Kidney epithelial cell (primary cell): Measurements from ENCODE around the gene LPCAT2. TPM values are rescaled to one million over a fixed set of nuclear protein-coding genes. Genes with fewer than 3 reads are reported as not detected.

Experiments used
- DNase-seq: peaks from one replicate; pipeline ENCODE4 v3.0.0-alpha.2; 2010; ENCODE audit warnings: low read depth
- H3K27me3 ChIP-seq: 2 replicates; pipeline ENCODE4 v1.6.0; 2011; ENCODE audit warnings: low read length; ENCODE audit not compliant: control insufficient read depth, insufficient read depth
- H3K36me3 ChIP-seq: 2 replicates; pipeline ENCODE4 v1.5.1; 2011; ENCODE audit warnings: low read length; ENCODE audit not compliant: control insufficient read depth, insufficient read depth
- H3K4me3 ChIP-seq: 2 replicates; pipeline ENCODE4 v1.5.1; 2011; ENCODE audit warnings: low read depth, mild to moderate bottlenecking, control low read depth, low read length
- total RNA-seq: library from RNA; depleted of rRNA; stranded (reverse); fragments of >200 nt; gene quantifications from 2 replicates; pipeline ENCODE4 v1.2.3, GENCODE V29; 2015
- TF ChIP-seq, protein P1 (sequence below): IDR thresholded peaks from 2 replicates; pipeline ENCODE4 v1.5.1; 2011; ENCODE audit warnings: mild to moderate bottlenecking, moderate library complexity, low read length, control low read depth, inconsistent platforms; ENCODE audit not compliant: insufficient read depth, poor library complexity, severe bottlenecking

LPCAT2 gene
- total RNA-seq, 1 donor from 2014 or later = 4.2 TPM

- DNase-seq = no peak
- no peaks in the 10 kb centered on the region for H3K36me3 ChIP-seq
- TF ChIP-seq, protein P1, sequence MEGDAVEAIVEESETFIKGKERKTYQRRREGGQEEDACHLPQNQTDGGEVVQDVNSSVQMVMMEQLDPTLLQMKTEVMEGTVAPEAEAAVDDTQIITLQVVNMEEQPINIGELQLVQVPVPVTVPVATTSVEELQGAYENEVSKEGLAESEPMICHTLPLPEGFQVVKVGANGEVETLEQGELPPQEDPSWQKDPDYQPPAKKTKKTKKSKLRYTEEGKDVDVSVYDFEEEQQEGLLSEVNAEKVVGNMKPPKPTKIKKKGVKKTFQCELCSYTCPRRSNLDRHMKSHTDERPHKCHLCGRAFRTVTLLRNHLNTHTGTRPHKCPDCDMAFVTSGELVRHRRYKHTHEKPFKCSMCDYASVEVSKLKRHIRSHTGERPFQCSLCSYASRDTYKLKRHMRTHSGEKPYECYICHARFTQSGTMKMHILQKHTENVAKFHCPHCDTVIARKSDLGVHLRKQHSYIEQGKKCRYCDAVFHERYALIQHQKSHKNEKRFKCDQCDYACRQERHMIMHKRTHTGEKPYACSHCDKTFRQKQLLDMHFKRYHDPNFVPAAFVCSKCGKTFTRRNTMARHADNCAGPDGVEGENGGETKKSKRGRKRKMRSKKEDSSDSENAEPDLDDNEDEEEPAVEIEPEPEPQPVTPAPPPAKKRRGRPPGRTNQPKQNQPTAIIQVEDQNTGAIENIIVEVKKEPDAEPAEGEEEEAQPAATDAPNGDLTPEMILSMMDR = no peak
- H3K4me3 ChIP-seq = no peak overlapping the region
- no peaks in the 10 kb centered on the region for H3K27me3 ChIP-seq
Measured at GRCh38 chr16:55492756-55493380, 16.0 kb upstream of the LPCAT2 start.

DNA sequence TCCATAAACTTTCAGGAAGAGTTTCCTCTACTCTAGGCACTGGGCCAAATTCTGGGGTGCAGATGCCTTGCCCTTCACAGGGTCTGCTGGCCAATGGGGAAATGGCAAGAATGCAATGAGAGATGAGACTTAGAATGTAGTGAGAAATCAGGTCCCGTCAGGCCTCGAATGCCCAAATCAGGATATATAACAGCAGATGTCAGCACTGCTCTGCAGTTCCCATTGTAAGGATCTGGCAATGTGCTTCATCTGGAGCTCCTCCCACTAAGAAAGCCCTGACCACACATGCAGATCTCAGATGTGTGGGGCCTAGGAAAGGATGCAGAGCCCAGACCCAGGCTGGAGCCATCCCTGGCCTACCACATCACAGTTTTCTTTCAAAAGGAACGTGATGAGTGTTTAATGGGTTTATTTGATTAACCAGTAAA lies 13.9 kb upstream of the LPCAT2 start:
- no peaks in the 10 kb centered on the region for H3K36me3 ChIP-seq
- H3K4me3 ChIP-seq = no peak overlapping the region
- no peak for DNase-seq
- TF ChIP-seq, protein P1 = peak; percentile 17
- H3K27me3 ChIP-seq = no peaks in the 10 kb centered on the region

DNA sequence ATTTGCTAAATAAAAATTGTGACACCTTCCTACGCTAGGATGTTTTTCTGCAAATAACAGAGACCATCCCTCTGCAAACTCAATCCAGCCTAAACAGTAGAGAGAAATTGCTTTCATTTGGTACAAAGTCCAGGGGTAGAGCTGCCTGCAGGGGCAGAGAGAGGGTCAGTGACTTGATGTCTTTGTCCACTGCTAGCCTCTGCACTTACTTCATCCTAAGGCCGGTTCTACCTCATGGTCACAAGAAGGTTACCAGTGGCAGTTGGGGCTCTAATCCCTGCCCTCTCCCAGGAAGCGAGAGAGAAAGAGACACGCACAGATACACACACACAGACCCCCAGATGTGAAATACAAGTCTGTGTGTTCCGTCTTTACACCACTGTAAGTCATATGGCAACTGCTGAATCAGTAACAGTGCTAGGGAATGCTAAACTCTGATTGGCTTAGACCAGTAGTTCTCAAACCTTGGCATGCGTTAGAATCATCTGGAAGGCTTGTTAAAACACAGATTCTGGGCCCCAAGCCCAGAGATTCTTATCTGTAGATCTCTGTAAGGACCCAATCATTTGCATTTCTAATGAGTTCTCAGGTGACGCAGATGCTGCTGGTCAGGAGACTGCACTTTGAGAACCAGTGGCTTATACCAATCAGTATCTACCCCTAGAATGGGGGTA lies 13.1 kb upstream of the LPCAT2 start:
- DNase-seq = no peak
- TF ChIP-seq, protein P1 = no peak
- H3K27me3 ChIP-seq = no peaks in the 10 kb centered on the region
- no peaks in the 10 kb centered on the region for H3K36me3 ChIP-seq
- H3K4me3 ChIP-seq = no peak overlapping the region

DNA sequence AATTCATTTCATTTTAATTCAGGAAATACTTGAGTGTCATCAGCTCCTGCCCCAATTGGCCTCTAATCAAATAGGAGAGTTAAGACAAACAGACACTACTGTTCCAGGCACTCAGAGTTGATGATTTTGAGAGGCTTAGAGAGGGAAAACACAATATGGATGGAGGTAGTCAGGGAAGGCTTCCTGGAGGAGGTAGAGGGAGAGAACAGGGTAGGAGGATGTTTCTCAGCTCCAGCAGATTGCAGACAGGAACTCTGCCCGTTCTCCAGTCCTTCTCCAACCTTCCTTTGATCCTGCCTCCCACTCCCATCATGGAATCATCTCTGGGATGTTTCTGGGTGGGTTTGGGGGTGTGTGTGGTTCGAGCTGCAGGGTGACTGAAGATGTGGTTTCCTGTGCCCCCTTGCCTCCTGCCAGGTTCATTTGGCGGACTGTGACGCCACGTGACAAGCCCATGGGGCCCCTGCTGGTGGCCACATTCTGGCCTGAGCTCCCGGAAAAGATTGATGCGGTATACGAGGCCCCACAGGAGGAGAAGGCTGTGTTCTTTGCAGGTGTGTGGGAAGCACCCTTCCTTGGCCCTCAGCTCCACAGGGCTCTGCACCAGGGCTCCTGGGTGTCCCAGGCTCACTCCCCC lies 12.2 kb upstream of the LPCAT2 start:
- no peak for DNase-seq
- Histone ChIP-seq H3K4me3 (no peak overlapping the region), H3K27me3 (no peaks in the 10 kb centered on the region), H3K36me3 (no peaks in the 10 kb centered on the region)
- TF ChIP-seq, protein P1 = no peak

GRCh38 chr16:55497558-55497957 lies 11.3 kb upstream of the LPCAT2 start:
- Histone ChIP-seq H3K36me3 (no peaks in the 10 kb centered on the region), H3K4me3 (no peak overlapping the region), H3K27me3 (no peaks in the 10 kb centered on the region)
- TF ChIP-seq, protein P1 = no peak
- DNase-seq = no peak
